Type B pancreatic cell (in vitro differentiated cells): ENCODE results near the gene CASK. TPM values are rescaled to one million over a fixed set of nuclear protein-coding genes. Genes with fewer than 3 reads are reported as not detected.

Source experiments
- DNase-seq: peaks from one replicate; pipeline ENCODE4 v3.0.0; 2021; ENCODE audit warnings: mixed read lengths; ENCODE audit not compliant: unreplicated experiment; ENCODE audit errors: extremely low spot score
- H3K27ac Mint-ChIP-seq: 2 replicates; pipeline ENCODE4 v1.8.0; 2021; ENCODE audit warnings: mild to moderate bottlenecking, mixed read lengths
- H3K27me3 Mint-ChIP-seq: 2 replicates; pipeline ENCODE4 v1.8.0; 2021; ENCODE audit warnings: mixed read lengths
- H3K36me3 Mint-ChIP-seq: 2 replicates; pipeline ENCODE4 v1.8.0; 2021; ENCODE audit warnings: mixed read lengths
- H3K4me1 Mint-ChIP-seq: one replicate; pipeline ENCODE4 v1.8.0; 2021; ENCODE audit warnings: mixed read lengths; ENCODE audit not compliant: unreplicated experiment
- H3K4me3 Mint-ChIP-seq: 2 replicates; pipeline ENCODE4 v1.8.0; 2021; ENCODE audit warnings: mild to moderate bottlenecking, mixed read lengths
- H3K9me3 Mint-ChIP-seq: 2 replicates; pipeline ENCODE4 v1.8.0; 2021; ENCODE audit warnings: mixed read lengths
- total RNA-seq: library from RNA; stranded (reverse); gene quantifications from 2 replicates; pipeline ENCODE4 v1.2.1, GENCODE V29; 2021; ENCODE audit warnings: low replicate concordance
- TF ChIP-seq, protein P1 (sequence below): fragments of 200-600 bp; sonication (generic); conservative IDR thresholded peaks from 2 replicates; pipeline ENCODE4 v1.5.0; 2021; ENCODE audit warnings: antibody characterized with exemption, mild to moderate bottlenecking

Gene CASK
- total RNA-seq, 1 donor from 2014 or later: 93.8 TPM

DNA sequence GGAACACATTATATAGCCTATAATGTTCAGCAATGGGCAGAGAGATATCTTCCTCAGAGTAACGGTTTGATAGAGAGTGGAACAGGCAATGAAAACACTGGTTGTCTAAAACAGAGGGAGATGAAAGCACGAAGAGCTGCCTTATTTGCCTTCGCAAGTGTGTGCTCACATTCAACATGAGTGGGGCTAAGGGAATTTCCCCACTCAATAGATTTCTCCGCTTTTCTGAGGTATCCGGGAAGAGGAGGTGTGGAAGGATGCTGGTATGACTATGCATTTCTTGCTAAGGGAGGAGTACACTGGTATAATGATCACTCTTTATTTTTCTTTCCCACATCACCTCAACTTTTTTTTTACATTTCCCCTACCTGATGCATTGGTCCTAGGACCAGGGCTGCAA lies 207.1 kb downstream of the CASK start:
- H3K4me3 Mint-ChIP-seq: no peak overlapping the region
- no peaks in the 10 kb centered on the region for H3K27me3 Mint-ChIP-seq
- peaks cover 5% of the 10 kb centered on the region for H3K4me1 Mint-ChIP-seq
- H3K27ac Mint-ChIP-seq: no peak overlapping the region
- TF ChIP-seq, protein P1, sequence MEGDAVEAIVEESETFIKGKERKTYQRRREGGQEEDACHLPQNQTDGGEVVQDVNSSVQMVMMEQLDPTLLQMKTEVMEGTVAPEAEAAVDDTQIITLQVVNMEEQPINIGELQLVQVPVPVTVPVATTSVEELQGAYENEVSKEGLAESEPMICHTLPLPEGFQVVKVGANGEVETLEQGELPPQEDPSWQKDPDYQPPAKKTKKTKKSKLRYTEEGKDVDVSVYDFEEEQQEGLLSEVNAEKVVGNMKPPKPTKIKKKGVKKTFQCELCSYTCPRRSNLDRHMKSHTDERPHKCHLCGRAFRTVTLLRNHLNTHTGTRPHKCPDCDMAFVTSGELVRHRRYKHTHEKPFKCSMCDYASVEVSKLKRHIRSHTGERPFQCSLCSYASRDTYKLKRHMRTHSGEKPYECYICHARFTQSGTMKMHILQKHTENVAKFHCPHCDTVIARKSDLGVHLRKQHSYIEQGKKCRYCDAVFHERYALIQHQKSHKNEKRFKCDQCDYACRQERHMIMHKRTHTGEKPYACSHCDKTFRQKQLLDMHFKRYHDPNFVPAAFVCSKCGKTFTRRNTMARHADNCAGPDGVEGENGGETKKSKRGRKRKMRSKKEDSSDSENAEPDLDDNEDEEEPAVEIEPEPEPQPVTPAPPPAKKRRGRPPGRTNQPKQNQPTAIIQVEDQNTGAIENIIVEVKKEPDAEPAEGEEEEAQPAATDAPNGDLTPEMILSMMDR: no peak
- peaks cover 15% of the 10 kb centered on the region for H3K36me3 Mint-ChIP-seq
- DNase-seq: no peak
- H3K9me3 Mint-ChIP-seq: peaks cover 9% of the 10 kb centered on the region

DNA sequence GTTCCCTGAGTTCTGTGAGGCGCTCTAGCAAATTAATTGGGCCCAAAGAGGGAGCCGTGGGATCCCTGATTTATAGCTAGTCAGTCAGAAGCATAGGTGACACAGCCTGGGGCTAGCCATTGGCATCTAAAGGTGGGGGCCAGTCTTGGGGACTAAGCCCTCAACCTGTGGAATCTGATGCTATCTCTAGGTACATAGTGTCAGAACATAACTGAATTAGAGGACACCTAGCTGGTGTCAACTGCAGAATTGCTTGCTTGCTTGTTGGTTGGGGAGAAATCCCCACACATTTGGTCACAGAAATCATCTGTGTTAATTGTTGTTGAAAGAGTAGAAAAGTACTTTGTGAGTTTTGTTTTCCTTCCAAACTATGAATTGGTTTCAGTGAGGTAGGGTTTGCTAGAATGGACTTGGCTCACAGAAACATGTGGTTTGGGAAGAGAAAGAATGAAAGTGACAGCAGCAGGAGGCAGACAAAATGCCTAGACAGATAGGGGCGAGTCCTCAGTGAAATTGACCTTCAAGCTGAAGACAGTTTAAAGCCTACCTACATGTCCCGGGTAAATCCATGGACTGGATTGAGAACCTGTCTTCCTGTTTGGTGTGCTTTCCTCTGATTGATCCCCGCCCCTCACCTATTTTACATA lies 212.2 kb downstream of the CASK start:
- no peak for DNase-seq
- Mint-ChIP-seq H3K36me3 (peaks cover 3% of the 10 kb centered on the region), H3K27me3 (no peaks in the 10 kb centered on the region), H3K9me3 (no peaks in the 10 kb centered on the region), H3K27ac (no peak overlapping the region), H3K4me3 (no peak overlapping the region), H3K4me1 (no peaks in the 10 kb centered on the region)
- TF ChIP-seq, protein P1: no peak

DNA sequence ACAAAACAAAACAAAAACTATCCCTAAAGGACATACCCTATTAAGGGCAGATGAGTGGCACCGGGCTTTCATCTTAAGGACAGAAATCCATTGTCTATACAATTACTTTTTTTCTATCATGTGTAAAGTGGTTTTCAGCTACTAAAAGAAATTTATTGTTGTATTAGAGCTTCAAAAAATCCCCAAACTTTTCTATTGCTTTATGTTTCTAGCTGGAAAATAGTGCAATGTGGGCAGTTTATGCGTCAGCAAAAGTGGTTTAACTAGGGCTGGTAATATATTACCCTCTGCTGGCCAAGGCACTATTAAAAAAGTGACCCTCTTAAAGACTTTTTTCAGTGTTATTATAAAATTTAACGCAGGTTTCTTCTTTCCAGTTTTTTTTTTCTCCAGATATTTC lies 214.9 kb downstream of the CASK start:
- H3K9me3 Mint-ChIP-seq: no peaks in the 10 kb centered on the region
- H3K36me3 Mint-ChIP-seq: peaks cover 2% of the 10 kb centered on the region
- TF ChIP-seq, protein P1: no peak
- DNase-seq: no peak
- H3K27me3 Mint-ChIP-seq: no peaks in the 10 kb centered on the region
- no peaks in the 10 kb centered on the region for H3K4me1 Mint-ChIP-seq
- no peak overlapping the region for H3K27ac Mint-ChIP-seq
- H3K4me3 Mint-ChIP-seq: no peak overlapping the region

DNA sequence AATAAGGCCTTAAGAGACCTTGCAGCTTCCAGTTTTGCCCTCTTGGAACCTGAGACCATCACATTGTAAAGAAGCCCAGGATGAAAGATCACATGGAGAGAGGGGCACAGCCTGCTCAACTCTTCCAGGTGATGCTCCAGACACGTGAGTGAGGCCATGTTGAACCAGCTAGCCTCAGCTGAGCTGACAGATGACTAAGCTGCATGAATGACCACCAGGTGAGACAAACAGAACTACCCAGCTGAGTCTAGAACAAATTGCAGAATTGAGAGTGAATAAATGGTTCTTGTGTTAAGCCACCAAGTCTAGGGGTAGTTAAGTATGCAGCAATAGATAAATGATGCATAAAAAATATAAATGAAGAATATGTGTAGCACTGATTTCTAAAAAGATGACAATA lies 216.1 kb downstream of the CASK start:
- DNase-seq: no peak
- TF ChIP-seq, protein P1: no peak

DNA sequence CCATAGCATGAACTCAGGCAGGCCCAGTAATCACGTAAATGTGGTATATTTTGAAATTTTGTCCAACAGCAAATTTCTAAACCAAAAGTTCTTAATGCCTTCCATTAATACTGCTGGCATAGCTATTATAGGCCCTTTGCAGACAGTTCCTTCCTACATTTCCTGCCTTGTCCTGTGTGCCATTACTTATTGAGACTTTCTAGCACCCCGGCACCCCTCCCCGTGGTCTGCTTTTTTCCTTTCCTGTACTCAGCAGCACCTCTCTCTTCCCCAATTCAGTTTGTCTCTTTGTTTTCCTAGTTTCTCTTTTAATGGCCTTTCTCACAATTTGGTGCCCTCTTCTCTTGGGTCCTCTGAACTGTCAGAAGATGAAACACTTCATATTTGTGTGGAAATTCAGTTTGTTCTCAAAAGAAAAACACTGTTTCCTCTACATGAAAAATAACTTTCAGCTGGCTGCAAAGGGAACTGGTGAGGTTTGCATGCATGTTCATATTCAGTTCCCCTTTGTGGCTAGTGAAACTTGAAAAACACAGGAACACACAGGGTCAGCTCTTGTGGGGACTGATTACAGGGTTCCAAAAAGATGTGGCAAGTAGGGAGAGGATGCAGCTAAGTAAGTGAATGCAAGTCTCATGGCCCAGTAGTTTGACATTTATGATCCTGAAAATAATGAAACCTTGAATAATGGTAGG lies 217.5 kb downstream of the CASK start:
- H3K4me1 Mint-ChIP-seq: no peaks in the 10 kb centered on the region
- no peaks in the 10 kb centered on the region for H3K9me3 Mint-ChIP-seq
- no peaks in the 10 kb centered on the region for H3K36me3 Mint-ChIP-seq
- no peak overlapping the region for H3K4me3 Mint-ChIP-seq
- H3K27ac Mint-ChIP-seq: no peak overlapping the region
- no peak for DNase-seq
- TF ChIP-seq, protein P1: no peak
- H3K27me3 Mint-ChIP-seq: no peaks in the 10 kb centered on the region

More for the DNA sequence above, 216.1 kb downstream of the CASK start:
- Mint-ChIP-seq H3K4me1 (no peaks in the 10 kb centered on the region), H3K36me3 (no peaks in the 10 kb centered on the region), H3K9me3 (no peaks in the 10 kb centered on the region), H3K27me3 (no peaks in the 10 kb centered on the region), H3K4me3 (no peak overlapping the region), H3K27ac (no peak overlapping the region)
